SU-DHL-6 (cell line): ENCODE data around the gene ZNF740.

Experiments used
- CTCF ChIP-seq: fragments of 200-600 bp; sonication (generic); IDR thresholded peaks from one replicate; pipeline ENCODE4 v1.5.1; 2017; ENCODE audit warnings: antibody characterized with exemption, mild to moderate bottlenecking, low read length, moderate library complexity; ENCODE audit not compliant: insufficient read depth, poor library complexity, severe bottlenecking
- EZH2phosphoT487 ChIP-seq: fragments of 200-600 bp; sonication (generic), shearing (Covaris generic); conservative IDR thresholded peaks from 2 replicates; pipeline ENCODE4 v1.6.1; 2018; ENCODE audit warnings: mild to moderate bottlenecking, antibody characterized with exemption, low read length, moderate library complexity, mixed read lengths

GRCh38 chr12:53219292-53219955 is 38.9 kb downstream of the ZNF740 start:
- no peak for TF ChIP-seq CTCF
- no peak for TF ChIP-seq EZH2phosphoT487
